HG02938 (cell line): ENCODE measurements around the gene INPP1.

Source experiments
- ATAC-seq: cut with Tn5 transposase; IDR thresholded peaks from one replicate; pipeline ENCODE4 v1.9.1; 2021; ENCODE audit warnings: mild to moderate bottlenecking, moderate library complexity; ENCODE audit not compliant: unreplicated experiment

The INPP1 gene

GRCh38 chr2:190360965-190361364 lies 17.6 kb downstream of the INPP1 start:
- ATAC-seq, result no peak

GRCh38 chr2:190361572-190361971 lies 18.2 kb downstream of the INPP1 start:
- ATAC-seq, result no peak

- ATAC-seq, result no peak
Measured at GRCh38 chr2:190362894-190363293, 19.5 kb downstream of the INPP1 start.

- no peak for ATAC-seq
Measured at GRCh38 chr2:190365499-190366204, 22.3 kb downstream of the INPP1 start.

- ATAC-seq, result no peak
Measured at GRCh38 chr2:190366248-190366753, 22.9 kb downstream of the INPP1 start.

GRCh38 chr2:190367091-190367490 lies 23.7 kb downstream of the INPP1 start:
- ATAC-seq, result no peak

- ATAC-seq, result no peak
Measured at GRCh38 chr2:190369635-190370034, 26.2 kb downstream of the INPP1 start.

GRCh38 chr2:190376083-190376482 lies 32.7 kb downstream of the INPP1 start:
- no peak for ATAC-seq

- ATAC-seq, result no peak
Measured at GRCh38 chr2:190376591-190377245, 33.3 kb downstream of the INPP1 start.

GRCh38 chr2:190378880-190379237 lies 35.5 kb downstream of the INPP1 start:
- ATAC-seq, result no peak

- ATAC-seq, result no peak
Measured at GRCh38 chr2:190379249-190379964, 36.0 kb downstream of the INPP1 start.

GRCh38 chr2:190380962-190381412 lies 37.6 kb downstream of the INPP1 start:
- no peak for ATAC-seq

GRCh38 chr2:190382851-190383250 lies 39.5 kb downstream of the INPP1 start:
- peak; percentile 86 for ATAC-seq

GRCh38 chr2:190387422-190387821 lies 44.0 kb downstream of the INPP1 start:
- ATAC-seq, result no peak

GRCh38 chr2:190396271-190396670 lies 52.9 kb downstream of the INPP1 start:
- no peak for ATAC-seq

- no peak for ATAC-seq
Measured at GRCh38 chr2:190402986-190403603, 59.7 kb downstream of the INPP1 start.

GRCh38 chr2:190404487-190404886 lies 61.1 kb downstream of the INPP1 start:
- no peak for ATAC-seq

- ATAC-seq, result no peak
Measured at GRCh38 chr2:190405070-190405469, 61.7 kb downstream of the INPP1 start.

- no peak for ATAC-seq
Measured at GRCh38 chr2:190405995-190406394, 62.6 kb downstream of the INPP1 start.

- ATAC-seq, result no peak
Measured at GRCh38 chr2:190406805-190407204, 63.4 kb downstream of the INPP1 start.

- peak; percentile 25 for ATAC-seq
Measured at GRCh38 chr2:190407246-190407661, 63.9 kb downstream of the INPP1 start.
